ELR (cell line): Measurements from ENCODE around the gene GMPR.

Experiments used
- DNase-seq: peaks from one replicate; pipeline ENCODE4 v3.0.0-alpha.2; 2015; ENCODE audit warnings: low read depth

The GMPR gene

GRCh38 chr6:16302721-16303552 is 64.5 kb downstream of the GMPR start:
- no peak for DNase-seq

GRCh38 chr6:16305246-16305725 is 66.9 kb downstream of the GMPR start:
- no peak for DNase-seq

- no peak for DNase-seq
Measured at GRCh38 chr6:16305788-16306187, 67.4 kb downstream of the GMPR start.

- DNase-seq = no peak
Measured at GRCh38 chr6:16306334-16306733, 67.9 kb downstream of the GMPR start.

- no peak for DNase-seq
Measured at GRCh38 chr6:16311763-16312162, 73.4 kb downstream of the GMPR start.

DNA sequence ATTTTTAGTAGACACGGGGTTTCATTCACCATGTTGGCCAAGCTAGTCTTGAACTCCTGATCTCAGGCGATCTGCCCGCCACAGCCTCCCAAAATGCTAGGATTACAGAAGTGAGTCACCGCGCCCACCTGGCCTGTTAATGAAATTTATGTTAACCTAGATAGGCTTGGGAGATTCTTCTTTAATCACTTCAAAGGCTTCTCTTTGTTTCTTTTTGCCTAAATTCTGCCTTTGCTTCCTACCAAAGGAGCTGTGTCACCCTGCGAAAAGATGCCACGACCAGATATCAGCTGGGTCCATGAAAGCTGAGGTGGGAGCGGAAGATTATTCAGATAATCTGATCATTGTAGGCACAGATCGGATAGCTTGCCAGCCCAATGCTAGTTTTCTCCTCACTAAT is 75.3 kb downstream of the GMPR start:
- DNase-seq = no peak

- DNase-seq = no peak
Measured at GRCh38 chr6:16314296-16314695, 75.9 kb downstream of the GMPR start.

DNA sequence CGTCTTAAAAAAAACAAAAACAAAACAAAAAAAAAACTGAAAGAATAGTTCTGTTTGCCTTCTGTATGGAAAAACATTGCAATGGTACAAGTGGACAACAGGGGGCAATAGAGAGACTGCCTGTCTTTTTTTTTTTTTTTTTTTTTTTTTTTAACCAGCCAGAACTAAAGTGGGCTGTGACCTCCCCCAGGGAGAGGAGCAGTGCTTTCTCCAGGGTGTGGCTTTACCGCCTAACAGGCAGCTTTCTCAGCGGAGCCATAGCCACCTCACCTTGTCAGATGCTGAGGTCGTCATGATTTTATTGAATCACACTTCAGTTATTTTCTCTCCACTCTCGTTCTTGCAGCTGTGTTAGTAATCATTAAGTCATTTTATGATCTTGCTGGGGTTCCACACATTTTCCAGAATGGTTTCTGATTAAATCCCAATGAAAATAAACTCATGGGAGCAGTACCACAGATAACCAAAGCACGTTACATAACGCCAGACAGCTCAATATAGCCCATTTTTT is 78.4 kb downstream of the GMPR start:
- peak; percentile 90 for DNase-seq

DNA sequence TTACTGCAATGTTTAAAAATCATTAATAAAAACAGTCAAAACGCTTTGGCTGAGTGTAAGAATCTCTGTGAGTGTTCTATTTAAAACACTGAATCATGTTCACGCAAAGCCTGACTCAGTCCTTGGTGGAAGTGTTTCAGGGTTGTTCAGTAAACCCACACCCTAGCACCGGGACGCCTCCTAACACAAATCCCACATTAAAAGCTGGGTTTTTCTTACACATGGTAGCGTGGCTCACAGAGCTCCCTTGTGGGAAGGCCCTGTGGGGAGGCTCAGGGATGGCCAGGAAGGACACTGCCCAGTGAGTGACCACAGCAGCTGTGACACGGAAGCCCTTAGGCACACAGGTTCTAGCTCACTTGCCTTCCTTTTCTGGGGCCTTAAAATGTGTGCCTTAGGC is 80.2 kb downstream of the GMPR start:
- DNase-seq = peak; percentile 86

DNA sequence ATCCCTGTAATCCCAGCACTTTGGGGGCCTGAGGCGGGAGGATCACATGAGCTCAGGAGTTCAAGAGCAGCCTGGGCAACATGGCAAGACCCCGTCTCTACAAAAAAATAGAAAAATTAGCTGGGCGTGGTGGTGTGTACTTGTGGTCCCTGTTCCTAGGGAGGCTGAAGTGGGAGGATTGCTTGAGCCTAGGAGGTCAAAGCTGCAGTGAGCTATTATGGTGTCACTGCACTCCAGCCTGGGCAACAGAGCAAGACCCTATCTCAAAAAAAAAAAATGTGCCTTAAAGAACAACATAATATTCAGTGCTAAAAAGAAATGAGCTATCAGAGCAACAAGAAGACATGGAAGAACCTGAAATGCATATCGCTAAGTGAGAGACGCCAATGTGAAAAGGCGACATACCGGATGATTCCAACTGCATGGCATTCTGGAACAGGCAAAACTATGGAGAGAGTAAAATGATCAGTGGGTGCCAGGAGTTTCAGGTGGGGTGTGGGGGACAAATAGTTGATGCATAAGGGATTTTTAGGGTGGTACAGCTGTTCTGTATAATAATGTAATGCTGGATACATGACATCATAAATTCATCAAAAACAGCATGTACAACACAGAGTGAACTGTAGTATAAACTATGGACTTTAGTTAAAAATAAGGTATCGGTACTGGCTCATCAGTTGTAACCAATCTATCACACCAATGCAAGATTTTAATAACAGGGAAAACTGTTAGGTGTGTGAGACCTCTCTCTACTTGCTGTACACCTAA is 80.8 kb downstream of the GMPR start:
- DNase-seq = no peak

DNA sequence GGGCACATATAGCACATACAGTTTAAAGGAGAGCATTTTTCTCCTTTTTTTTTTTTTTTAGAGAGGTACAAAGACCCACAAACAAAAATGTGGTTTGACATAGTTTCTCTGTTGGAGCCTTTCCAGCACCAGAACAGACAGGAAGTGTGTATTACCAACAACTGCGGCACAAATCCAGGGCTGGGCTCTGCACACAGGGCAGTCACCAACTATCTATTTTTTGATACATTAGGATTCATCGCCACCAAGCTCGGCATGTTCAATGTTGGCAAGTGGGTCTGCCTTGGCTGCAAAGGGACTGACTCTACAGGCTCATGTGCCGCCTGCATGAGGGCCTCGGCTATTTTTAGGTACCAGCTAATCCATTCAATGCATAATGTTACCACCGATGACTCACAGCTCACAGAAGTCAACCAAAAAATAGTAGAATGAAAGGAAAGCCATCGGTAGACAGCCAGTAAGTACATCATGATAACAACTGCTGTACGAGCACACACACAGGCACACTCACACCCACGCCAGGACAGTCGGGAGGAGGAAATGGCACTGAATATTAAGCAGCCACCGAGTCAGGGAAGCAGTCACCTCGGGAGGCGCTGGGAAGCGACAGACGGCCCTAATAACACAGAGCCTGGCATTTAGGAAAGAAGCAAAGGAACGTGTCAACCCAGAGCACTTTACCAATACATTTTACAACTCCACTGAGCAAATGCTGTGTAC is 81.6 kb downstream of the GMPR start:
- DNase-seq = peak; percentile 94

GRCh38 chr6:16320533-16321340 is 82.3 kb downstream of the GMPR start:
- DNase-seq = no peak

GRCh38 chr6:16321341-16321710 is 82.9 kb downstream of the GMPR start:
- no peak for DNase-seq

DNA sequence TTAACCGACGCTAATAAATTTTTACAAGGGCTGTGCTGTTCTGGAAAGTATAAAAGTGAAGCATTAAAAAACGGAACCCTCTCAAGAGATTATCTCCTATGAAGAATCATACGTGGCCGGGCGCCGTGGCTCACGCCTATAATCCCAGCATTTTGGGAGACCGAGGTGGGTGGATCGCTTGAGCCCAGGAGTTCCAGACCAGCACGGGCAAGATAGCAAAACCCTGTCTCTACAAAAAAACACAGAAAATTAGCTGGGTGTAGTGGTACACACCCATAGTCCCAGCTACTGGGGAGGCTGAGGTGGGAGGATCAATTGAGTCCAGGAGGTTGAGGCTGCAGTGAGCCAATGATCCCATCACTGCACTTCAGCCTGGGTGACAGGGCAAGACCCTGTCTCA is 83.4 kb downstream of the GMPR start:
- no peak for DNase-seq

DNA sequence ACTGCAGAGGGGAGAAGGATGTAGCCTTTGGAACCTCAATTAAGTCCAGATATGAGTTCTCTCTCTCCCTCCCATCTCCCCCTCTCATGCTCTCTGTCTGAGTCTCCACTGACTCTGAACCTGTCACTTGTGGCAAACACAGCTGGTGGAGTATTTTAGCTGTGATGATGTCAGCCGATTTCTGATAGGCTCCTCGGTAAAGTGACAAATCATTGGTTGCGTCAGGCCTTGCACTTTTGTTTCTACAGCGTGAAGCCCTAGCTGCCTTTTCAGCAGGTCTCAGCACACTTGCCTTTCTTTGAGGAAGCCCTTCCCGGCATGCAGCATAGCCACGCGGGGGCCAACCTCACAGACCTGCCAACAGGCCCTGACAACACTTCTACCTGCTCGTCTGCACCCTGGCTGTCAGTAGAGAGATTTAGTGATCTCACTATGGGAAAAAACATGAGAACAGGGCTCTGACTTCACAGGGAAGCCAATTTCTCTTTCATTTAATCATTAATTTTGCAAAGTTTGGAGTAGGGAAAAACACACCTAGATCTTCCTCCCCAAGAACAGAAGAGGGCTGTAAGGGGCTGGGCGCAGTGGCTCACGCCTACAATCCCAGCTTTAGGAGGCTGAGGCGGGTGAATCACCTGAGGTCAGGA is 84.4 kb downstream of the GMPR start:
- peak; percentile 92 for DNase-seq

DNA sequence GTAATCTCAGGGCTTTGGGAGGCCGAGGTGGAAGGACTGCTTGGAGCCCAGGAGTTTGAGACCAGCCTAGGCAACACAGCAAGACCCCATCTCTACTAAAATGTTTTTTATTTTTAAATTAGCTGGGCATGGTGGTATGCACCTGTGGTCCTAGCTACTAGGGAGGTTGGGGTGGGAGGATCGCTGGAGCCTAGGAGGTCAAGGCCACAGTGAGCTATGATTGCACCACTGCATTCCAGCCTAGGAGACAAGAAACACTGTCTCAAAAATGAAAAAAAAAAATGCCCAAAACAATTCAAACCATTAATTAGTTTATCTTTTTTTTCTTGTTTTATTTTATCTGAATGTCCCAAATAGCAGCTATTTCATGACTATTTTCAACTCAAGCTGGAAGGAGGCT is 85.8 kb downstream of the GMPR start:
- no peak for DNase-seq

- no peak for DNase-seq
Measured at GRCh38 chr6:16324606-16325225, 86.3 kb downstream of the GMPR start.

DNA sequence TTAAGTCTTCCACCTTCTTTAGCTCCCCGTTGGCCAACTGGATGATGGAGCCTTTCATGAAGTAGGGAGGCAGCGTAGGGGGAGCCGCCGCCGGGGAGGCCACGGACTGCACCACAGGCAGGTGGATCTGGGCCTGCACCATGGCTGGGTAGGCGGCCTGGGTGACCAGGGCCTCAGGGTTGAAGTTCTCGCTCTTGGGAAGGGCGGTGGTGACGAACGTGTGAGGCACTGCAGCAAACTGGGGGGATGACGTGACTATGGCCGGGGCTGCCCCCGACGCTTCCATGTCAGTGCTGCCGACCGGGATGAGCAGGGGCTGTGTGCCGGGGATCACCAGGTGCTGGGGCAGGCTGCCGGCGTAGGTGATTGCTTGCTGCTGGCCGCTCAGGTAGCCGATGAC is 88.1 kb downstream of the GMPR start:
- no peak for DNase-seq

DNA sequence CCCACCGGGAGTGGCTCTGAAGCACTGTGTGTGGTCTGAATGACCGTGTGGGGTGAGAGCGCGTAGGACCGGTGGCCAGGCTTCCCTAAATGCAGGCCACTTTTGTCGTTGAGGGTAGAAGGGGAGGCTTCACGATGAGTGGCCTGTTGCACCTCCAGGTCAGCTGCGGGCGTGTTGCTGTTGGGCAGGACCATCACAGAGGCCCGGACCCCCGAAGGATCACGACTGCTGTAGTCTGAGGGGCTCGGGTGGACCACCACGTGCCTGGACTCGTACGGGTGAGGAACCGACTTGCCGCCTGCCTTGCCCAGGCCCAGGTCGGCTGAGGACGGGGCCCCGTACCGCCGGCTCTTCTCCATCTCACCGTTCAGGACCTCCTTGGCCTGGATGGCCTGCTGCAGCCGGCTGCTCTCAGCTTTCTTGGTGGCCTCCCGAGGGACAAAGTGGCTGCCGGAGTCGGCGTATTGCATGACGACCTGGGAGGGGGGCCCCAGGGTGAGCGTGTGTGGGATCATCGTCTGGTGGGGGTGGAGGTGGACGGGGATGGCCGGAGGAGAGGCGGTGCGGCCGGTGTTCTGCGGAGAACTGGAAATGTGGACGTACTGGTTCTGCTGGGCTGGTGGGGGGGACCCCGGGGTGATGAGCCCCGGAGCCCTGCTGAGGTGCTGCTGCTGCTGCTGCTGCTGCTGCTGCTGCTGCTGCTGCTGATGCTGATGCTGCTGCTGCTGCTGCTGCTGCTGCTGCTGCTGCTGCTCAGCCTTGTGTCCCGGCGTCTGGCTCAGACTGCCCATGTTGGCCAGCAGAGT is 88.8 kb downstream of the GMPR start:
- no peak for DNase-seq
